GM21786 (cell line): ENCODE data around the gene CNKSR3.

Source experiments
- ATAC-seq: cut with Tn5 transposase; IDR thresholded peaks from one replicate; pipeline ENCODE4 v1.9.1; 2021; ENCODE audit not compliant: unreplicated experiment

Gene CNKSR3

GRCh38 chr6:154504102-154504501 lies 6.4 kb downstream of the CNKSR3 start:
- no peak for ATAC-seq

DNA sequence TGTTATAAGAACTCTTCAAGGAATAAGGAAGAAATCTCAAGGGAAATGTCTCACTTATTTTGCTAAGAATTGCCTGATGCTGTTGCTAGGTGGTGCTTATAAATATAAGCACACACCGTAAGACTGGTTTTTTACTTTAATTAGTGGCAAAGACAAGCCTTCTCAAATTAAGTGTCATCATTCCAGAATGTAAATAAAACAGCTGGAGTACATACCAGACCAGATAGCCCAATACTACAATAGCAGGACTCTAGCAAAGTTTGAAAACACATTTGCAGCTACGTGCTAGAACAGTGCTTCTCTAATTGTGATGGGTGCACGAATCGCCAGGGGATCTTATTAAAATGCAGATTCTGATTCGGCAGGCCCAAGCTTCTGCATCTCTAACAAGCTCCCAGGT lies 6.8 kb downstream of the CNKSR3 start:
- ATAC-seq: no peak

DNA sequence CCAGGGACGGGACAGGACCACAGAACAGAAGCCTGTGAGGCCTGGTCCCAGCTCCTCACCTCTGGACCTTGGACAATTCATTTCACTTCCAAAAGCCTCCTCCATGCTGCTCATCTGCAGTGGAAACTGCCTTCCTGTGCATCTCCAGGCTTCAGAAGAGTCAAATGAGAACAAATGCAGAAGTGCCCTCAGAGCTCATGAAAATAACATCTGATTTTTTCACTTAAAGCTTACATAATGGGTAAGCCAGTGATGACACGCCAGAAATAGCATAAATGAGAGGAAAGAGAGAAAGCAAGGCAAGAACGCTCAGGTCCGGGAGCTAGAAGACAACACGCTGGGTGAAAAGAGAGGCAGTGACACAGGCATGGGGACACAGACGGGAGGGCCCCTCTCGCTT lies 7.9 kb downstream of the CNKSR3 start:
- no peak for ATAC-seq

DNA sequence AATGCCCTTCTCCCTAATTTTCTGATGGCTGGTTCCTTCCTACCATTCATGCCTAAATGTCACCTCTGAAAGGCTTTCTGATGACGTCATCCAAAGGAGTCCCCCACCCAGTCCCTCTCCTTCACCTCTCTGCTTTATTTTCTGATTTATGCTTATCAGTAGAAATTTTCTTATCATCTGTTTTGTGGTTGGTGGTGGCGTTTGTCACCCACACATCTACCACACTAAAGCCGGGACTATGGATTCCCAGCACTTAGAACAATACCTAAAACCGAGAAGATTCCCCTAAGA lies 9.0 kb downstream of the CNKSR3 start:
- no peak for ATAC-seq

GRCh38 chr6:154500769-154501577 lies 9.5 kb downstream of the CNKSR3 start:
- ATAC-seq: no peak

DNA sequence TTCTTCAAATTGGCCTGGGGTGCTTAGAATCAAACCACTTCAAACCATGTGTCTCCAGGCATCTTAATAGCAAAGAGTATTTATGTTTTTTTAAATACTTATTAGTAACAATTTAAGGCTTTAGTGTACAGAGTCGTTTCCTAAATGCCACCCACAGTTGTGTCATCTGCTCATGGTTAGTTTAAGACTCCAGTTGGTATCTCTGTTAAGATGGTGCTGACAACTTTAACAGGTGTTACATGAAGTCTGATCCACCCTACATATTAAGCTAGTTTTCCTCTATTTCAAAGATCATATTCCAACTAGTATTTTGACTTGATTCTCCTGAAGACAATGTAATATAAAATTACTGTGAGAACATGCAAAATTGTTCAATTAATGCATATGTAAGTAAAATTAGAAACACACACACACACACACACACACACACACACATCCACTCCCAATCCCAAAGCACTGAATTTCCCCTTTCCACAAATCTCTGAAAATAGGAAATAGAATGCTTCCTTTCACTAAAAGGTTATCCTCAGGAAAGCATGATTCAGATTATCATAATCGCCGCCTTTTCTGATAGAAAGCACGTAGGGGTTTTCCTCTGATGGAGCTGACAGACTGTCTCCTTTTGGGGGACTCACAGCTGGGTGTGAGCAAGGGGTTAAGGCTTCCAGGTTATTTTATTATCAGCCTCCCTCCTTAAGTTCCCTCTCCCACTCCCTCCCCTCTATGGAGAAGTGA lies 10.5 kb downstream of the CNKSR3 start:
- ATAC-seq: no peak

- ATAC-seq: no peak
These were observed 12.0 kb downstream of the CNKSR3 start for GRCh38 chr6:154498340-154498934.

- no peak for ATAC-seq
These were observed 13.5 kb downstream of the CNKSR3 start for GRCh38 chr6:154496793-154497517.

GRCh38 chr6:154496186-154496585 lies 14.3 kb downstream of the CNKSR3 start:
- ATAC-seq: no peak

GRCh38 chr6:154494592-154495311 lies 15.7 kb downstream of the CNKSR3 start:
- ATAC-seq: no peak

DNA sequence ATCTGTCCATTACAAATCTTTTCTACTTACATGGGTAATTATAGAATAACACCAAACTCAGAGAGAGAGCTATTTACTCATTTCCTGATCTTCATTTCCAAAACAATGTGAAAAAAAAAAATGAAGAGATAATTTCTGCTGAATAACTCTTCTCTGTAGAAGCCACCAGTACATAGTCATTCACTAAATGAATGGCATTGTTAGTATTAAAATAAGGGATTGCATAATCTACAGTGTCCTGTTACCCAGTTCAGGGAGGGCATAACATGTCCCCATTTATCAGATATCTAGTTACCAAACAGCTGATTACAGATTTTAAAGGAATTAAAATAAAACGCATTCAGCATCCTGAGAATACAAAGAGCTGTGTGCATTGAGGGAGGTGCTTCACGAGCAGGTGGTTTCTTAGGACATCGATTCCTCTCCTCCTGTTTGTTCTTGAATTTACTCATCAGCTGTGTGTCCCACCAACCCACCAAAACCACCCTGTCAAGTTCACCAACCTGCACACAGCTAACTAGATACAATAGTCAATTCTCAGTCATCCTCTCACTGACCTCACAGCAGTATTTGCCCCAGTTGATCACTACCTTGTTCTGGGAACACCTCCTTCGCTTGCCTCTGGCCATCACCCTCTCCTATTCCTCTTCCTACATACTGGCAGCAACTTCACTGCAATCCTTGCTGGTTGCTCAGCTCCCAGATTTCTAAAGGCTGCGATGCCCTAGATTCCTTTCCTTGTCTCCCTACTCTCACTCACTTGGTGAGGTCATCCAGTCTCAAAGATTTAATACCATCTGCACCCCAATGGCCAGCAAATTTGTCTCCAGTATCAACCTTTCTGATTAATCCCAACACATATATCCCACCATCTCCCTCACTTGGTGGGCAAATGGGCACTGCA lies 18.7 kb downstream of the CNKSR3 start:
- ATAC-seq: no peak

DNA sequence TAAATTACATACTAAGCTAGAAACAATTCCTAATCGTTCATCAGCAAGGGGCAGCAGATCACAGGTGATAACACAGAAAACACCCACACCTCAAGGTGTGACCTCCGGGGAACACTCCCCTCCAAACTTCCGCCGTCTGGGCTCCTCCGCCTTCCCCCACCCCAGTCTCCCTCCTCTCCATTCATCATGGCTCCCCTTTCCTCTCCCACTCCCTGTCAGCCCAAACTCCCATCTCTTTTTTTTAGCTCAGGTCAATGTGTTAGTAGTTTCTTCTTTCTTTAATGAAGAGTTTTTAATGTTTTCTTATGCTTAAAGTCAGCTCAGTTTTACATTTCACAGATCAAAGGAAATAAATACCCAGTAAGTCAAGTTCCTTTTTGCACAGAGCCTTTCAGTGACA lies 20.7 kb downstream of the CNKSR3 start:
- no peak for ATAC-seq

DNA sequence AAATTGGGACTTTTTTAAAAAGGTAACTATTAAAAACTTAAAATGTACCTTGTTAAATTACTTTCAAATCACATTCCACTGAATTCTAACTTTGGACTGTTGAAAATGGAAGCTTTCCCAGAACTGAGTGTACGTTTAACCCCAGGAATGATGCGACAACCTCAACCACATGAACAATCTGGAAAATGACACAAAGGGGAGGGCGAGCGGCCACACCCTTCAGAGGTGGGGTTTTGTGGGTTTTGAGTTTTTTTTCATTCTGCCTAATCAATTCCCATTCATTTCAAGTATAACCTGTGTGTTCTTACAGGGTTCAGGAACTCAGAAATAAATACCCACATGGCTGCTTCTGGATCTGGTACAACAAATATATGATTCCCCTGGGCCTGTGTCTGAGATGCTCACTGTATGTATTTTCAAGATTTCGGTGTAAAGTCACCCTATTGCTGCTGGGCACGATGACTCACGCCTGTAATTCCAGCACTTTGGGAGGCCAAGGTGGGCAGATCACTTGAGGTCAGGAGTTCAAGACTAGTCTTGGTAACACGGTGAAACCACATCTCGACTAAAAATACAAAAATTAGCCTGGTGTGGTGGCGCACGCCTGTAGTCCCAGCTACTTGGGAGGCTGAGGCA lies 21.6 kb downstream of the CNKSR3 start:
- no peak for ATAC-seq

DNA sequence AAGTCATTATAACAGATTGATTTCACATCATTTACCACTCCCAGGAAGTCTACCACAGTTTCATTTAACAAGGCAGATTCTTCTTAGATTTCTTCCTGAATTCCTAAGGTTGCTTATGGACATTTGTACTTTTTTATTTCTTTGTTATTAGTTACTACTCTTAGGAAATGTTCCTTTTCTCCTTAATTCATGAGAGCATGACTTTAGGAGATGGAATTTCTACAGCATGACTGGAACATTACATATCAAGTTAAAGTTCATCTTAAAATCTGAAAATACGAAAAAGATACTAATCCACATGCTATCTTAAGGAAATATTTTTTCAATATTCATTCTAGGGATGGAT lies 22.3 kb downstream of the CNKSR3 start:
- ATAC-seq: no peak

DNA sequence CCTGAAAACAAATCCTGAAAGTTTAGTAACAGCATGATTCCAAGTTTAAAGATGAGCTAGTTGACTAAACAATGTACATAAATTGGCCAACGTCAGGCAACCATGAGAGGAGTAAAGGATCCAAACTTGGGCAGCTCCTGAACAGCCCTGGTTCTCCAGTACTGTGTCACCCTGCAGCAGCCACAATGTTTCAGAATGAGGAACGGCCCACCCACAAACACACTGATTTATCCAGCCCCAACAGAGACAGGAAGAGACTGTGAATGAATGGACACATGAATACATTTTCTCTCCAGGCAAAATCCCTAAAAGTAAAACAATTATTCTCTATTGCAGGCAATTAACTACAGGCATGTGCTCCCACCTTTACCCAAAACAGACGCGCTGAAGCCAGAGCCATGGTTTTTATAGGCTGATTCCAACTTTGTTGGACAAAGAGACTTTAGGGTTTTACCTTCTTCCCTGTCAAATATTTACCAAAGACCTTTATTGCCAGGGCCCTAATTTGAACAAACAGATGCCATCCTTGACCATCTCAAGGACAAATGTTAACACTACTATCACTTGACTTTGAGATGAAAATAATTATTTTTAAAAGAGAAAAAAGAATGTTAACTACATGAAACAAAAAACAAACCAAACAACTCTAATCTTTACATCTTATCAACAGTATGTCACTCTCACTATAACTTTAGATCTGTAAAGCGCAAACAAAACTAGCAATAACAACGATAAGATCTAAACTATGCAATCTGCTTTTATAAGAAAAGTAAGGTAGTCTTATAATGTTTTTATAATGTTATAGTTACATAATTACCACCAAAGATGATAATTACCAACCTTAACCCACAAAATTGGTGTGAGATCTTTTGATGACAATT lies 22.9 kb downstream of the CNKSR3 start:
- no peak for ATAC-seq

DNA sequence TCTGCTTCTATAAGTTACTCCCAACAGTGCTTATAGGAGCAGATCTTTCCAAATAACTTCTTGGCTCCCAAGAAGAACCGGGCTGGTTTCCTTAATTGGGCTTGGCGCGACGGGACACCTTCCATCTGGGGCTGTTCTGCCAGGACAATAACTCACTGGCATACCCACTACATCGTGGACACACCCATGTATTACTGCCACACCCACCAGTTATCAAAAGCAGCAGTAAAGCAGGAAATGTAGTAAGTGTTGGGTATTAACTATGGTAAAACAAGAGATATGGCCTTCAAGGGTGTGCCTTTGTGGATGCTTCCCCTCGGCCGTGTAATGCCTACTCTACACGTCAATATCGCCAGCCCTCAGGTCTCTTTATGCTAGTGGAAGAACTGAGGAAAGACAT lies 24.7 kb downstream of the CNKSR3 start:
- no peak for ATAC-seq

- no peak for ATAC-seq
These were observed 25.5 kb downstream of the CNKSR3 start for GRCh38 chr6:154484942-154485341.

DNA sequence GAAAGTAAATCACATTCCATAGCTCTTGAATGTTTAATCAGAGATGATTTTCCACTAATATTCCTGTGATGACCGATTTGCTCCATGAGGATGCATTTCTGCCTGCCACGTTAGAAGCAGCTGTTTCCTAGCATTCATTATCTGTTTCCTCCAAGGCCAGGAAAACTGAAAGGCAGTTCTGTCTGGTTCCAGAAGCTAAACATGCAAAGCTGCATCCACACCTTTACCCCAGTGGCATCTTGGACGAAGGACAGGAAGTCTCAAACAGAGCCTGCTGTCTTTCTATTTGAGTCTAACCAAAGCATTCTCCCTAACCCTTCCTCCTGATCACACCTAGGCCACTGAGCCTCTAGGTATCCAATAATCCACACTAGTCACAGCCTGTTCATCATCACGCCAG lies 27.6 kb downstream of the CNKSR3 start:
- no peak for ATAC-seq
